Stimulated activated CD4-positive, alpha-beta T cell treated with anti-CD3 and anti-CD28 coated beads, TNF-alpha, amount 100 ng/mL, for 1 hour (primary cell): ENCODE data around the gene LRRC3C.
"Not testable (repeated sequence)": the region's sequence is repeated elsewhere in the genome, so short reads cannot be mapped to it uniquely, and the experiment has no call there.

Source experiments
- DNase-seq, 3 donors: peaks; one replicate each; pipeline ENCODE4 v3.0.0-alpha.2; 2020; ENCODE audit warnings: low read depth in 3 of 3, low spot score in 1 of 3

The LRRC3C gene

DNA sequence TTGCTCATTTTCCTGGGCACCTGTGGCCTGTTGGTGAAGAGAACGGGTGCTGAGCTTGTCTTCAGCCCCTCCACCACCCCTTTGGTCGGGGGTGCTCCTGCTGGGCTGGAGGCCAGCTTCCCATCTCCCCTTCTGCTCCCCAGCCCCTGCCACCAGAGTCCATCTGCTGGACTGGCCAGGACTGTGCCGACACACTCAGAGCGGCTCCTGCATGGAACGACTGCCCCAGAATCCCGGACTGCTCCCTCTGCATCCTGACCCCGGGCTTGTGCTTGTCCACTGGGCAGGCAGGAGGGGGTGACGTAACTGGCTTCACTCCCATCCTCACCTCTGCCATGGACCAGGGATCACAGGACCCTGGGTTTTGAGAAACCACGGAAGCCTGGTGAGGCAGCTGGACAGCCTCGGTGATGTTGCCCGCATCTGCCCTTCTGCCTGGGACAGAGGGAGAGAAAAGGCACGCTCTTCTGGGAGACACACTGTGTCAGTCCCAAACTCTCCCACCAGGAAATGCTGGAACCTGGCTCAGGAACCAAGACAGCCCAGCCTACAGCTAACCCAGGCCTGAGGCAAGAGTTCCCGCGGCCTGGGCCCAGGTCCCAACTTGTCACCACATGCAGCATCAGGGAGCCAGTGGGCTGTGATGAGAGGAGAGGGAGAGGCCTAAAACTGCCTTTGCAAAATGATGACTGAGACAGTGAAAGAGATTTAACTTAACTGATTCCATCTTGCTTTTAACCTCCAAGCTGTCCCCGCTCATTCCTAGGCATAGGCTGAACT is 19.2 kb downstream of the LRRC3C start:
- DNase-seq: no peak

DNA sequence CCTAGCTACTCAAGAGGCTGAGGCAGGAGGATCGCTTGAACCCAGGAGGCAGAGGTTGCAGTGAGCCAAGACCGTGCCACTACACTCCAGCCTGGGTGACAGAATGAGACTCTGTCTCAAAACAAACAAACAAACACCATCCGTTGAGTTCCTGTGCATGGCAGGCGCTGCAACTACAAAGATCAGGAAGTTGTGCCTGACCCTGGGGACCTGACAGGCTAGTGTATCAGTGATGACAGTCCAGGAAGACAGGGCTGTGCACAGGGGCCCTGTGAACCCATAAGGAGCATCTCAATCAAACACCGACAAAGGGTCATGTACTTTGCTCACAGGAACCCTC is 20.9 kb downstream of the LRRC3C start:
- not testable (repeated sequence) for DNase-seq

DNA sequence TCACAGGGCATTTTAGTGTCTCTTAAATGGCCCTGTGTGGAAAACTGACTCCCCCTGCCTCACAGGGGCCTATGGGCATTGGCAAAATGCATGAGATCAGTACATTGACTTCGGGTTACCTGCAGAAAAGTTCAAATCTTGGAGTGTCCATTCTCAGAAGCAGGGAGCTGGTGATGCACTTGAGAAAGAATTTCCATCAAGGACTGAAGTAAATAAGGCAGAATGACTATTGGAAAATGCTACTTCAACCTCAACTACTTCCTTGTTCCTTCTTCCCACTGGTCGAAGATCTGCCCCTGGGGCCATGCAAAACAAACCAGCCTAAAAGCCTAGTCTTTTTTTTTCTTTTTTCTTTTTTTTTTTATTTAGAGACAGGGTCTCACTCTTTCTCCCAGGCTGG is 21.5 kb downstream of the LRRC3C start:
- DNase-seq: no peak

DNA sequence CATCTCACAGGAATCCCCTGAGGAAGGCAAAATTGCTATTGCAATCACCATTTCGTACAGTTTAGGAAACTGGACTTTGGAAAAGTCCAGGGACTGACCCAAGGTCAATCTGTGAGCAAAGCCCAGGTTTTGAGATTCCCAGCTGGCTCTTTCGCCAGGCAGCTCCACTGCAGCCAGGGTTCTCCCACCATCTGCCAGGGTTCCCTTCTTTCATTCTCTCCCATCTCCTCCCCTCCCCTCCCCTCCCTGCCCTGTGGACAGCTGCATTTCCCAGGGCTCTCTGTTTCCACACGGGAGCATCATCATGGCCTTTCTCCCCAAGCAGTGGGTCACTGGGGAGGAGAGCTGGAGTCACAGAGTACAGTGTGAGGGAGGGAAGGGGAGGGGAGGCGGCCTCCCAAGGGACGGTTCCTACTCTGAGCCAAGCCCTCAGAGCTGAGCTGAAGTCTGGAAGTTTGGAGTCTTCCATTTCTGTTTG is 23.4 kb downstream of the LRRC3C start:
- DNase-seq: no peak

DNA sequence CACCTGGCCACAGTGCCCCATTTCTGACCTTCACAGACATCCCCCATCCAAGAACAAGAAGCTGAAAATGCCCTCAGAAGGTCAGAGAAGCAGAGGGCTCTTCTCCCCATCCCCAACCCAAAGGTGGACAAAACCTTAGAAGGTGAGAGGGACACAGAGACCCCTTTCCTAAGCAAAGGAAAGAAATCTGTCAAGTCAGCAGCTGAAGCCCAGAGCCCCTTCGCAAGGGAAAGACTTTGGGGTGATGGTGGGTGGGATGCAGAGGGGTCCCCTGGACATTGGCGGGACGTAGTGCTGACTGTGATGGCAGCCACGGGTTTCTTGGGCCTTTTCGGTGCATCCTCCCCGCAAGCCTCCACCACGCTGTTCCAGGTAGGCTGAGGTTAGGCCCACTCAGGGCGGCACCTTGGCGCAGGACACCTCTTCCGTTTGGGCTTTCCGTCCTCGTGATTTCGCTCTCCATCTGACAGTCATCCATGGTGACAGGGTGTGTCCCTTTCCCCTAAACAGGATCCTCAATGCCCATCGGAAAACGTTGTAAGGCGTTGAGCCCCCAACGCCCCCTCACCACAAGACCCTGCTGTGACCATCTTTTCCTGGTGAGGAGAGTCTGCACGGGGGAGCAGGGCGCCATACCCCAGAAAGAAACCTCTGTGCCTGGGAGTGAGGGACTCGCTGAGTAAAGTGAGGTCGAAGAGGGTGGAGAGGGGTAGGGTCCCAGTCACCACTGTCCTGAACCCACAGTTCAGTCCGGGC is 24.6 kb downstream of the LRRC3C start:
- no peak for DNase-seq

DNA sequence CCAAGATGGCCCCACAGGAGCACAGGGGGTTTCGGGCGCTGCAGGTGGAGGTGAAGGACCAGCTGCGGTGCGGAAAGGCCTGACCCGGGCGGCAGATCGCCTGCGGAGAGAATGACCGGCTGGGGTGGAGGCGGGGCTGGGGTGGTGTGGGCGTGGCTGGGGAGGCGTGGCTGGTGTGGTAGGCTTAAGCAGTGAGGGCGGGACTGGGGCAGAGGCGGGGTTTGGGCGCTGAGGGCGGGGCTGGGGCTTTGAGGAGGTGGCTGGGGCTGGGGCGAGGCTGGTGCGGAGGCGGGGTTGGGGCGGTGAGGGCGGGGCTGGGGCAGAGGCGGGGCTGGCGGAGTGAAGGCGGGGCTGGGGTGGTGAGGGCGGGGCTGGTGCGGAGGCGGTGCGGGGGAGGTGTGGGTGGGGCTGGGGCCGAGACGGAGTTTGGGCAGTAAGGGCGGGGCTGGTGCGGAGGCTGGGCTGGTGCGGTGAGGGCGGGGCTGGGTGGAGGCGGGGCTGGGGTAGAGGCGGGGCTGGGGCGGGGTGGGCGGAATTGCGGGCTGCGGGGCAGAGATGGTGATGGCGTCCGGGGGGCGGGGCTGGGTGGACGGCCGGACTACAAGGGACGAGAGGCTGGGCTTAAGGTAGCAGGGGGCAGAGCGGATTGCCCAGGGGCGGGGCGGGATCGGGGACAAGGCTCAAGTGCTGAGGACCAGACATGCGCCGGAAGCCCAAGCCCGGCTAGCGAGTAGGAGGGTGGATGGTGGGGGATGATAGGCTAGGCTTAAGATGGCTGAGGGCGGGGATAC is 25.3 kb downstream of the LRRC3C start:
- DNase-seq: peak; percentile 82 to 97 (median 92)

DNA sequence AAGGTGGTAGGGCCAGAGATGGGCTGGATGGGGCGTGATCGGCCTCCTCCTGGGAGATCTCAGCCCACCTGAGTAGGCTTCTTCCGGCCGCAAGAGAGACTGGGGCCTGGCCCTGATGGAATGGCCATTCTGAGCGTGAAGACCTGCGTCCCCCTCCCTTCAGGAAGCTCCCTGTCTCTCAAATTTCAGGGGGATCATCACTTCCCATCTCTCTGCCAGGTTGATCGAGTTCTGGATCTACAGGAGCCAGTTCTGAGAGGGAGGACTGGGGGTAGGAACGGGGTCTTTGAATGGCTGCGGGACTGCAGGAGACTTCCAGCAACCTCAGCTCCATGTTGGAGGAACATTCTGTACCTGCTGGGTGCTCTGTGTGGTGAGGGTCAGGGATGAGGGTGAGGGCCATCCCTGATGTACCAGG is 25.9 kb downstream of the LRRC3C start:
- DNase-seq: no peak

DNA sequence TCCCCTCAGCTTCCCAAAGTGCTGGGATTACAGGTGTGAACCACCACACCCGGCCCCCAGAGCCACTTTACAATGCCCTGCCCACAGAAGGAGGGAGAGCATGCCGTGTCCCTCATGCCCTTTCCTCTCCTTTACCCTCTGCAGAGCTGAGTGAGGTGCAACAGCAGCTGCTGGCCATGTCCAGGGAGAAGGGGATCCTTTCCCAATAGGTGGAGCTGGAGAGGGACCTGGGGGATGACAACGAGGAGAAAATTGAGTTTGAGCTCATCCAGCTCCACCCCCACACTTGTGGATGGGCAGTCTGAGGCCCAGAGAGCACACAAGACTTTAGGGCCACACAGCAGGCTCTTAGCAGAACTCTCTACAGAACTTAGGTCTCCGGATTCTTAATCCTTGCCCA is 27.3 kb downstream of the LRRC3C start:
- no peak for DNase-seq

DNA sequence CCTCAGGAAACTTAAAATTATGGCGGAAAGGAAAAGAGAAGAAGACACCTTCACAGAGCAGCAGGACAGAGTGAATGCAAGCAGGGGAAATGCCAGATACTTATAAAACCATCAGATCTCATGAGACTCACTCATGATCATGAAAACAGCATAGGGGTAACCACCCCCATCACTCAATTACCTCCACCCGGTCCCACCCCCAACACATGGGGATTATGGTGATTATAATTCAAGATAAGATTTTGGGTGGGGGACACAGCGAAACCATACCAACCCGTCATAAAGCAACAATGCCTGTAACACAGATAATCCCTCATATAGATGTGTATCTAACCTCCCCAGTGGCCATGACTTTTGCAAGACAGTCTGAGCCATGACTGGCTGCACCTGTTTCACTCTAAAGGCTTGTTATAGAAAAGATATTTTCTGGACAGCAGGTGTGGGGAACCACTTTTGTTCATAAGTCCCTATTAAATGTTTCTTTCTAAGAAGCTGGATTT is 28.2 kb downstream of the LRRC3C start:
- DNase-seq: no peak

DNA sequence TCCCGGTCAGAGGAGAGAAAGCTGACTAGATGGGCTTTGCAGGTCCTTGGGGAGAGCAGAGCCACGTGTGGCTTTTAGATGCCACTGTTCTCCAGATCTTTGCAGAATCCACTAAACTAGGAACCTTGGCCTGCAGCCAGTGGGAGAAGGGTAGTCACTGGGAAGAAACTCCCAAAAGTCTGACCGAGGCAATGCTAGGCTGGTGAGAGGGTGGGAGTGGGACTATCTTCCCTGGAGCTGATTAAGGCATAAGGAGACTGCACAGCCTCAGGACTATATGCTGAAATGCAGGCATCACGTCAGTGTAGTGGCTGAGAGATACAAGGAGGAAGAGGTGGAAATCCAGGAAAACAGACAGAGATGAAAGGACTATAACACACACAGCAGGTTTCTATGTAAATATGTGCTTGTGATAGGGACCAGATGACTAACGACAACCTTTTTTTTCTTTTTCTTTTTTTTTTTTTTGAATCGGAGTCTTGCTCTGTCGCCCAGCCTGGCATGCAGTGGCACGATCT is 33.1 kb downstream of the LRRC3C start:
- DNase-seq: no peak

DNA sequence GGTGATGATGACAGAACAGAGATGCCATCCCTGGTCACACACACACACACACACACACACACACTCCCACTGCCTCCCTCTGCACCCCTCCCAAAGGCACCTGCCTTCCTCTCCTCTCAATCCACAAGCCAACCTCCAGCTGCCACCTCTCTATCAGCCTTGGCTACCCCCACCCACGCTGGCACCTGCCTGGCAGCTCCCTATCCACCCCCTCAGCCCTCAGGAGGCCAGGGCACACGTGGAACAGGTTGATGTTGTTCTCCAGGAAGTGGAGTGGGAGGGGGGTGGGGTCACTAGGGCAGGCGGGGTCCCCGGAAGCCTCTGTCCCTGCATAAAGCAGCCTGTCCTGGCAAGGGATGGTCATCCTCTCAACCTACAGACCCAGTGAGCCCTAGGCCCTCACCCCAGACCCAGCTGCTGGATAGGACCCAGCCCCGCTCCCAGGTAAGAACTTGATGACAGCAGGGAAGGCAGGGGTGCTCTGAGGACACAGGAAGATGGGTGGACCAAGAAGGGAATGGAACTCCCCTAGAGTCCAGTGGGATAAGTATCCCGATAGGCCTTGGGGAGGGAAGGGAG is 35.2 kb downstream of the LRRC3C start, which contains the start of gene GSDMA:
GSDMA (plus strand) TSS at position 363 of the 579 bp plus-strand sequence. CDS start 2,684 bp downstream, outside the sequence.
- DNase-seq: no peak

DNA sequence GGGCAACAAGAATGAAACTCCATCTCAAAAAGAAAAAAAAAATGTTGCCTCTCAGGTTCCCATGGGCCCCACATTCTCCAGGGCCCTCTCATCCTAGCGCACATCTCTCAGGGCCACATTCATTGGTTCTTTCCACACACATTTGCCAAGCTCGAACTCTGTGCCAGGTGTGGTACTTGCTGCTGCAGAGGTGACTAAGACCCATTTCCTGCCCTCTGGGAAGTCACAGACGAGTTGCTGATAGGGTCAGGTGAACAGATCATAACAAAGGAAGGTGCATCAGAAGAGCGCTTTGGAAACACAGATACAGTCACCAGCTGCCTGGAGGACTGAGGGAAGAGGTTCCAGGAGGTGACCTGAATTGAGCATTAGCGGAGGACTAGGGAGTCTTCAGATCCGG is 36.3 kb downstream of the LRRC3C start:
- peak in 2 of 3 donors; percentile 17 to 24 for DNase-seq

DNA sequence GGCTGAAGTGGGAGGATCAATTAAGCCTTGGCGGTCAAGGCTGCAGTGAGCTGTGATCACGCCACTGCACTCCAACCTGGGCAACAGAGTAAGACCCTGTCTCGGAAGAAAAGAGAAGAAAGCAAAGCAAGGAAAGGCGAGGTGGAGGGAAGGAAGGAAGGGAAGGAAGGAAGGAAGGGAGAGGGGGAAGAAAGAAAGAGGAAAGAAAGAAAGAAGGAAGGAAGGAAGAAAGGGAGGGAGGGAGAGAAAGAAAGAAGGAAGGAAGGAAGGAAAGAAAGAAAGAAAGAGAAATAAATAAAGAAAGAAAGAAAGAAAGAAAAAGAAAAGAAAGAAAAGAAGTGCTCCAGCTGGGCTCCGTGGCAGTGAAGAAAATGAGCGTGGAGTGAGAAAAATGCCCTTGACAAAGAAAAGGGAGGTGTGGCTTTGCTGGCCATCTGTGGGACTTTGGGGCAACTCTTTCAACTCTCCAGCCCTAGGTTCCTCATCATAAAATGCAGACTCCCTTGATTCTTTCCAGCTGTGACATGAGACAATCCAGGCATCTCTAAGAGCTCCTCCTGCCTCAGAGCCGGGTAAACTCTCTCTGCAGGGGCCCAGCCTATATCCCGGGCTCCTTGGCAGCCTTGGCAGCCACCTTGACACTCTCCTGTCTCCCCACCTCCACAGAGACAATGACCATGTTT is 37.6 kb downstream of the LRRC3C start:
- DNase-seq: no peak

DNA sequence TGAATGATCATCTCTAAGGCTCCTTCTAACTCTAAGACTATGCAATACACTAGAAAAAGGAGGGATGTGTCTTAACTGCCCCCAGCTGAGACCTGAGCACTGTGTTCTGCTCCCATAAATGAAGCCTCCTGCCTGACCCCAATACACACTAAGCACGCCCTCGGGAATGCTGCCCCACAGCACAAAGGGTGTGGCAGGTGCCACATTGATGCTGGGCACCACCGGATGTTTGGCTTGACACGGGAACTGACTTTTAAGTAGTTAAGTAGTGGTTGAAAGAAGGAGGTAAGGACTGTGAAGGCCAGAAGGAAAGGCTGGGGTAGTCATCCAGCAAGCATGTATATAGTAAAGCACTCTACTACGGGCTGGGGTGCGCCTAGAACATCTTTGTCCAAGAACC is 39.2 kb downstream of the LRRC3C start:
- DNase-seq: no peak

DNA sequence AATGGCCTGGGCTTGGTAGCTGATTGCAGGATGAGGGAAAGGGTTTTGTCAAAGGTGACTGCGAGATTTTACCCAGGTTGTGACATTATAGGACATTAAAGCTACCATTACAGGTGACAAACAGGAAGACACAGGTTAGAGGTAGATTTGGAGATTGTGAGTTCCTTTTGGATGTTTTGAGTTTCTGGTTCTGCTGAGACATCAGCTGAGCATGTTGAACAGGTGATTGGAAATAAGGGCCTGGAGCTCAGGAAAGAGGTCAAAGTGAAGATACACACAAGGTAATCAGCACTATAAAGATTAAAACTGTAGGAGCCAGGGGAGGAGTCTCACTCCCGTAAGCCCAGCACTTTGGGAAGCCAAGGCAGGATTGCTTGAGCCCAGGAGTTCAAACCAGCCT is 41.2 kb downstream of the LRRC3C start:
- DNase-seq: no peak

DNA sequence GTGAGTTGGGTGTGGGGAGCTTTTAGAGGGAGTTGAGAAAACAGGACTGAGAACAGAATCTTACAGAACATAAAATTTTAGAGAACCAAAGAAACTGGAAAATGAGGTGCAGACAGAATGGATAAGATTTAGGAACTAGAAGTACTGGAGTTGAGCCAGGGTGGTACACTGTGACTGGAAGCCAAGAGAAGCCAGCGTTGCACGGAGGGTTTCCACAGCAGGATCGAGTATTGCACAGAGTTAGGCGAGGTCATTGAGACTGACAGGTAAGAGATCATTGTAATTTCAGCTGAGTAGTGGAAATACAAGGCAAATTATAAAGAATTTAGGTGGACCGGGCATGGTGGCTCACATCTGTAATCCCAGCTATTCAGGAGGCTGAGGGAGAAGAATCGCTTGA is 41.8 kb downstream of the LRRC3C start:
- no peak for DNase-seq

DNA sequence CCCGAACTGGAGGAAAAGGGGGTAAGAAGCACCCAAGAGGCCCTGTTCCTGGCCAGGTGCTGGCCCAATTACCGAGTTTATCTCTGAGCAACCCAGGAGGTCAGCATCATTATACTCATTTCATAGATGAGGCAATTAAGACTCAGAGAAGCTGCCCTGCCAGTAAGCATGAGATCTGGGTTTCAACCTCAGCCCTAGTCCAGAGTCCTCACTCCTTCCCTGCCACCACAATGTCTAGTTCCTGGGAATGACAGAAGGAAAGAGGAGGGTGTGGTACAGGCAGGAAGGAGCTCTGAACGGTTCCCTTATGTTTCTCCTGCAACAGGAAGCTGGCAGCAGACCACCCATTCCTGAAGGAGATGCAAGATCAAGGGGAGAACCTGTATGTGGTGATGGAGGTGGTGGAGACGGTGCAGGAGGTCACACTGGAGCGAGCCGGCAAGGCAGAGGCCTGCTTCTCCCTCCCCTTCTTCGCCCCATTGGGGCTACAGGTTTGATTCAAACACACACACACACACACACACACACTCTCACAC is 42.7 kb downstream of the LRRC3C start:
- no peak for DNase-seq

DNA sequence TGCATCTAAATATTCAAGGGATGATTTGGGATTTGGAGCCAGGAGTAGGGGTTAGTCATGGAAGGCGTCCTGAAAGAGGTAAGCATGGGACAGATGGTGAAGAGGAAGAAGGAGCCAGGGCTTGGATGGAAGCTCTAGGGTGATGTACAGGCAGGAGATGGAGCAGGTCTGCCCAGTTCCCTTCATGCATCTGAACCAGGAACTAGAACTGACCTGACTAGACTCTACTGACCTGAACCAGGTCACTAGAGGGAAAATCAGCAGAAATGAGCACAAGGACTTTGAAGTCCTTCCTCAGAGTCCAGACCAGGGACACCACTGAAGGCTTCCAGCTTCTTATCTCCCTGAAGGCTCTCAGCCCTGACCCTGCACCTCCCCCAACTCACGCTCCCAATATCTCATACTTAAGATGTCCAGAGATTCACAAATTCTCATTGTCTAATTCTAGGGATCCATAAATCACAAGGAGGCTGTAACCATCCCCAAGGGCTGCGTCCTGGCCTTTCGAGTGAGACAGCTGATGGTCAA is 43.6 kb downstream of the LRRC3C start:
- no peak for DNase-seq

DNA sequence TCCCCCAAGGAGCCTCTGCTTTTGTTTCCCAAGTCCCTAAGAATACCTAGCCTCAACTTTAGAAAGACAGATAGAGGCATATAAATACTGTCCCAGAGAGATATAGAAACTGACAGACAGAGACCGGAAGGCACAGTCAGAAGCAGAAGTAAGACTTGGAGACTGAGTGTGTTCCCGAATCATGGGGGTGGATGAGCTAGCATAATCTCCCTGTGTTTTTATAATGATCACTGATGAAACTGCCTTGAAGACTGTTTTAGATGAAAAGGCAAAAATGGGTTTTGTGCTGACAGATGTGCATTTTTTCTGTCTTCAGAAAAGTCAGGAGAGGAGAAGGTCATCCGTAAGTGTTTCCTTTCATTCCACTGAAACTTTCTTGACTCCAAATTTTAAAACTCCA is 44.7 kb downstream of the LRRC3C start:
- no peak for DNase-seq

DNA sequence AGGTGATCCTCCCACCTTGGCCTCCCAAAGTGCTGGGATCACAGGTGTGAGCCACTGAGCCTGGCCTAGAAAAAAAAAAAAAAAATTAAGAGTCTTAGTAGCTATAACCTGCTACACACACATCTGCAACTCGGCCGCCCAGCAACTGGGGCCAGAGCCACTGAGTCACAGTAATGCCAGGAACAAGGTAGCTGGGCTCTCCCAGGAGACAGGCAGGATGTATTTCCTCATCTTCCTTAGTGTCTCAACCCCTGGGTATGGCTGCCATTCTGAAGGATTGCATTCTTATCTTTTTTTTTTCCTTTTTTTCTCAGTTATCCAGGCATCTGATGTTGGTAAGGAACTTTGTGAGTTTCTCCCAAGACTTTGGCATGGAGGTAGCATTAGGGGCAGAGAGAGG is 46.0 kb downstream of the LRRC3C start:
- DNase-seq: no peak
